HepG2 (cell line): ENCODE measurements around the gene NCAPD2. TPM values are rescaled to one million over a fixed set of nuclear protein-coding genes. Genes with fewer than 3 reads are reported as not detected.
A peak's percentile ranks its signal among the peaks of the same experiment; 100 is the strongest.

ENCODE experiments used
- AKNA ChIP-seq: sonication (generic); formaldehyde crosslinking; IDR thresholded peaks from 2 replicates; pipeline ENCODE4 v1.4.0; 2020; ENCODE audit warnings: missing genetic modification reagents, borderline replicate concordance
- ASH2L ChIP-seq: fragments of 300-600, 200-600 bp; sonication (generic); IDR thresholded peaks from 2 replicates; pipeline ENCODE4 v1.7.0; 2017; ENCODE audit warnings: low read depth, mild to moderate bottlenecking, moderate library complexity, mixed read lengths, low read length; ENCODE audit not compliant: insufficient read length
- BCLAF1 ChIP-seq: fragments of 450-650 bp; IDR thresholded peaks from 2 replicates; pipeline ENCODE4 v1.6.1; 2017; ENCODE audit warnings: mild to moderate bottlenecking
- BRD4 ChIP-seq: sonication (generic); formaldehyde crosslinking; IDR thresholded peaks from 2 replicates; pipeline ENCODE4 v1.4.0; 2020; ENCODE audit warnings: missing genetic modification reagents
- HMGXB3 ChIP-seq: sonication (generic); formaldehyde crosslinking; IDR thresholded peaks from 2 replicates; pipeline ENCODE4 v1.4.0; 2020; ENCODE audit warnings: missing genetic modification reagents, borderline replicate concordance
- HNRNPUL1 ChIP-seq: fragments of 200-400 bp; formaldehyde crosslinking; IDR thresholded peaks from 2 replicates; pipeline ENCODE4 v1.6.1; 2017; ENCODE audit warnings: low read depth, mild to moderate bottlenecking, low read length, moderate library complexity
- NR2F2 ChIP-seq: IDR thresholded peaks from 2 replicates; pipeline ENCODE4 v1.6.1; 2012; ENCODE audit warnings: low read depth, inconsistent platforms, borderline replicate concordance
- NR3C1 ChIP-seq: sonication (generic); formaldehyde crosslinking; IDR thresholded peaks from 2 replicates; pipeline ENCODE4 v1.4.0; 2020; ENCODE audit warnings: missing genetic modification reagents
- TAF1 ChIP-seq: sonication (generic); formaldehyde crosslinking; IDR thresholded peaks from 2 replicates; pipeline ENCODE4 v1.4.0; 2020; ENCODE audit warnings: missing genetic modification reagents
- ZNF24 ChIP-seq: fragments of 450-650 bp; IDR thresholded peaks from 2 replicates; pipeline ENCODE4 v1.6.1; 2017; ENCODE audit warnings: antibody characterized with exemption, mild to moderate bottlenecking
- ZNF432 ChIP-seq: sonication (generic); formaldehyde crosslinking; IDR thresholded peaks from 2 replicates; pipeline ENCODE4 v1.5.0; 2020; ENCODE audit warnings: missing genetic modification reagents, mild to moderate bottlenecking, borderline replicate concordance
- ZNF530 ChIP-seq: sonication (generic); formaldehyde crosslinking; IDR thresholded peaks from 2 replicates; pipeline ENCODE4 v1.5.0; 2020; ENCODE audit warnings: low read depth, mild to moderate bottlenecking, missing genetic modification reagents
- ZNF790 ChIP-seq: sonication (generic); formaldehyde crosslinking; IDR thresholded peaks from 2 replicates; pipeline ENCODE4 v1.8.0; 2022; ENCODE audit warnings: missing genetic modification reagents, mild to moderate bottlenecking, borderline replicate concordance
- polyA plus RNA-seq, 8 experiments: library from polyadenylated mRNA; depleted of rRNA in 3 of 8; stranded (reverse) in 7 of 8; unstranded in 1 of 8; fragments of >200 nt; fragmentation: Illumina TruSeq in 4 of 8; extraction: Trizol in 4 of 8; gene quantifications; 2 replicates each; pipeline versions ENCODE4 v1.2.1 to v1.2.3, GENCODE V29; 2011 to 2016; ENCODE audit warnings: low read depth in 4 of 8, missing spikeins in 1 of 8, mixed read lengths in 1 of 8; ENCODE audit not compliant: insufficient read depth in 1 of 8
- total RNA-seq, 5 experiments: library from RNA; depleted of rRNA; stranded (reverse); fragments of >200 nt; fragmentation: Illumina TruSeq; extraction: Trizol; gene quantifications; 2 replicates each; pipeline ENCODE4 v1.2.3, GENCODE V29; 2016; ENCODE audit warnings: low read depth in 1 of 5
- TF ChIP-seq, protein P1 (sequence below): sonication (generic); formaldehyde crosslinking; IDR thresholded peaks from 2 replicates; pipeline ENCODE4 v1.4.0; 2020; ENCODE audit warnings: missing genetic modification reagents

Gene NCAPD2
- total and polyA plus RNA-seq, 2 of the 13 experiments (the other 11 are each of a cell fraction or from before 2014, with no cell fraction given): 51.1 to 65.6 TPM

- TF ChIP-seq AKNA (no peak), TAF1 (CRISPR knock-in tag) (peak; percentile 50; the same call in 1 of the 2 replicates), ZNF24 (no peak), HNRNPUL1 (no peak), HMGXB3 (CRISPR knock-in tag) (no peak), ZNF432 (CRISPR knock-in tag) (no peak), NR2F2 (0 out of 2 replicates have a peak, but pooled peaks have one; percentile 25), BCLAF1 (no peak), ZNF790 (no peak), ZNF530 (CRISPR knock-in tag) (no peak), NR3C1 (CRISPR knock-in tag) (no peak), ASH2L (peak; percentile 93), BRD4 (CRISPR knock-in tag) (no peak)
- TF ChIP-seq, protein P1, sequence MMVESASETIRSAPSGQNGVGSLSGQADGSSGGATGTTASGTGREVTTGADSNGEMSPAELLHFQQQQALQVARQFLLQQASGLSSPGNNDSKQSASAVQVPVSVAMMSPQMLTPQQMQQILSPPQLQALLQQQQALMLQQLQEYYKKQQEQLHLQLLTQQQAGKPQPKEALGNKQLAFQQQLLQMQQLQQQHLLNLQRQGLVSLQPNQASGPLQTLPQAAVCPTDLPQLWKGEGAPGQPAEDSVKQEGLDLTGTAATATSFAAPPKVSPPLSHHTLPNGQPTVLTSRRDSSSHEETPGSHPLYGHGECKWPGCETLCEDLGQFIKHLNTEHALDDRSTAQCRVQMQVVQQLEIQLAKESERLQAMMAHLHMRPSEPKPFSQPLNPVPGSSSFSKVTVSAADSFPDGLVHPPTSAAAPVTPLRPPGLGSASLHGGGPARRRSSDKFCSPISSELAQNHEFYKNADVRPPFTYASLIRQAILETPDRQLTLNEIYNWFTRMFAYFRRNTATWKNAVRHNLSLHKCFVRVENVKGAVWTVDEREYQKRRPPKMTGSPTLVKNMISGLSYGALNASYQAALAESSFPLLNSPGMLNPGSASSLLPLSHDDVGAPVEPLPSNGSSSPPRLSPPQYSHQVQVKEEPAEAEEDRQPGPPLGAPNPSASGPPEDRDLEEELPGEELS (CRISPR knock-in tag): peak; percentile 54
Observed at GRCh38 chr12:6542209-6543009, 48.5 kb downstream of the NCAPD2 start (continued).
